Mucosa of gallbladder (tissue), 1 donor: ENCODE data around the gene NUP62. TPM values are rescaled to one million over a fixed set of nuclear protein-coding genes. Genes with fewer than 3 reads are reported as not detected.
A peak's percentile ranks its signal among the peaks of the same experiment; 100 is the strongest.

Source experiments
- DNase-seq: peaks from one replicate; pipeline ENCODE4 v3.0.0-alpha.2; 2020; ENCODE audit warnings: low spot score
- total RNA-seq: library from RNA; stranded (reverse); gene quantifications from one replicate; pipeline ENCODE4 v1.2.1, GENCODE V29; 2021
- donor health status: DM: no; HTN: no; CAD: no.

The NUP62 gene
- total RNA-seq, 1 donor from 2014 or later = 45.9 TPM

DNA sequence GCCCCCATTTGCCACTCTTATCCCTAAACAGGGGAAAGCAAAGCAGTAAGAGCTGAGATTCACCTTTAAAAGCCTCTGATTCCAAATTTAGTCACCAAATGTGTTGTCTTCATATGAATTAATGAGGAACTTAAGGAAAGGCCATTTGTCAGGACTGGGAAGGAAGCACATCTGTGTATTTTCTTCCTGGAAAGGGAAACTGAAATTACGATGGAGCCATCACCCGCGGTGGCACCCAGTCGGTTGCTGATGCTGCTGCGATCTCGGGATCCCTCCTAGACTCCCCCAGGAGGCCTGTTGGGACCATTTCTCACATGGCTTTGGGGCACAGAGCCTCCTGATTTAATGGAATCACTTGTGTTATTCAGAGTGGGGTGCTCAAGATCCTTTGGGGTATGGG lies 25.2 kb downstream of the NUP62 start:
- no peak for DNase-seq

DNA sequence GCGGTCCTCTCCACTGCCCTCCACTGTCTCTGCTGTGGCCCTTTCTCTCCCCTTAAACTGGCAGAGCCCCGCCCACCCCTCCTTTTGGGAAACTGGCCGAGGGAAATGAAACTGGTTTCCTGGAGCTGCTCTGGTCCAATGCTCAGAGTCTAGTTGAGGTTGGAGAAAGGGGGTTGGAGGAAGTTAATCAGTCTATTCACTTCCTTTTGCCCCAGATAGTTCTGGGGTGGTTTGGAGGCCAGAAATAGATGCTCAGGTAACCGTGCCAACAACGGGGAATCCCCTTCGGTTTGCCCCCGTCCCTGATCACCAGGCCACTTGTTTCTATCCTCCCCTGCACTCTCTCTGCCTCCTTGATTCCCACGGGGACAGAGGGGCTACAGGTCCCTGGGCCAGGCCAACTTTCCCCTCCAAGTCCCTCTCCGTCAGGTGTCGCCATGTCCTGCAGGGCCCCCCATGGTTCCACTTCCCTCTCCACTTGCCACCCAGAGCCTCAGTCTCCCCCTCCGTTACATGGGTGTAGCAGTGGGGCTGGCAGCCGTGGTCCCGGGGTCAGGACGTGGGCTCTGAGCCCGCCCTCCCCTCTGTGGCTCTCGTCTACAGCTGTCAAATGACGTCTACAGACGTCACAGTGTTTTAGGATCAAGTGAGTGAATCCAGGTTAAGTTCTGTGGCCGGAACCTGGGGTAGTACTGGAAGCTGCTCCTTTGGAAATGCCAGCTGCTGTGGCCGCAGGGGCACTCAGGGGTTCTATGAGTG lies 32.3 kb downstream of the NUP62 start, which contains the start of gene IL4I1:
Gene IL4I1 (minus strand): TSS at position 25 of the 759 bp plus-strand sequence. CDS start 727 bp downstream, outside the sequence.
- no peak for DNase-seq

DNA sequence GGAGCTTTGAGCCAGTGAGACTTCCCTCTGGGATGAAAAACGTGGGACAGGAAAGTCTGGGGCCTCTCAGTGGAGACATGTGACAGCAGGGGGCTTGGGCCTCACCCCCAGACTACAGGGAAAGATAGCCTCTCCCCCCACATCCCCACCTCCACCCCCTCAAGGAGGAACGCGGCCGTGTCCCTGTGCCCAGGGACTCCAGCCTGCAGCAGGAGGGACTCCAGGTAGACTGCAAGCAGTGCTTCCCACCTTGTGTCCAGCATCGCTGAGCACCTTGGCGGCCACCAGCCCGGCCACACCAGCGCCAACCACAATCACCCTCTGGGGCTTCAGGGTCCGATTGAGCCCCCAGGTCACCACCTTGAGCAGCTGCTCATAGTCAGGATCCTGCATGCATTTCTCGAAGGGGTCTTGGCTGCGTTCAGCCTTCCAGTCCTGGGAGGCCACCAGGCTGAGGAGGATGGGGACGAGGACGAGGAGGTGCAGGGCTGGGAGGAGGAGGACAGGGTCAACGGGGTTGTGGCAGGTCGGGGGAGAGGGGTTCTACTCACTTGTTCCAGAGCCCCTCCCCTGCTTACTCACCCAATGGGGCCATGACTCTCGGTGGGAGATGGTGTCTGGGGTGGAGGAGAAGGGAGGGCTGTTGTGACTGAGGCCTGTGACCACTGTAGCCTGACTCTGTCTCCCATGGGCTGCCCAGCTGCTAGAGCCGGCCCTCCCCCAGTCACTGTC lies 33.6 kb downstream of the NUP62 start:
- DNase-seq = no peak

DNA sequence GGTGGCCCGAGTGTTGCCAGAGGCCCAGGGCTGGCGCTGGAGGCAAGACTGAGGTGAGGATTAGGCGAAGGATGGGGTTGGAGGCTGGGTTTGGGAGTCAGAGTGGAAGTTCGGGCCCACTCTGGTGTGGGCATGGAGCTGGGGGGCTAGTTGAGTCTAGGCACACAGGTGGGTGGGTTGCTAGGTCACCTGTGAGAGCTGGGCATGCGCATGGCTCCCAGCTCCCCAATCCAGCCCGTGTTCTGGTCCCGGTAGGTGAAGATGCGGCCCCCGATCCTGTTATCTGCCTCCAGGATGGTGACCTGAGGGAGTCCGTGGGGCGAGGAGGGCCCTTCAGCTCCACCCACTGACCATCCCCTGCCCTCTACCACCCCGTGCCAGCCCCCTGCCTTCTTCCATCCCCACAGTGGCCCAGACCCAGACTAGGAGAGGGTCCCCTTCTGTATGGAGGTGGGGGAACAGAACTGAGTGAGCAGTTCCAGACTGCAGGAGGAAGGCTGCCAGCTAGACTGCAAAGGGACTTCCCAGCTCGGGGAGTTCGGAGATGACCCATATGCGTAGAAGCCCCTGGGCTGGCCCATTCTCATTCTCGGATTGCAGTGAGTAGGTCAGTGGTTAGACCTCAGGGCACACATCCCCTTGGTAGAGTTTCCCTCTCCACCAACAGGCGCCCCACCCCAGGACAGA lies 34.3 kb downstream of the NUP62 start:
- no peak for DNase-seq

DNA sequence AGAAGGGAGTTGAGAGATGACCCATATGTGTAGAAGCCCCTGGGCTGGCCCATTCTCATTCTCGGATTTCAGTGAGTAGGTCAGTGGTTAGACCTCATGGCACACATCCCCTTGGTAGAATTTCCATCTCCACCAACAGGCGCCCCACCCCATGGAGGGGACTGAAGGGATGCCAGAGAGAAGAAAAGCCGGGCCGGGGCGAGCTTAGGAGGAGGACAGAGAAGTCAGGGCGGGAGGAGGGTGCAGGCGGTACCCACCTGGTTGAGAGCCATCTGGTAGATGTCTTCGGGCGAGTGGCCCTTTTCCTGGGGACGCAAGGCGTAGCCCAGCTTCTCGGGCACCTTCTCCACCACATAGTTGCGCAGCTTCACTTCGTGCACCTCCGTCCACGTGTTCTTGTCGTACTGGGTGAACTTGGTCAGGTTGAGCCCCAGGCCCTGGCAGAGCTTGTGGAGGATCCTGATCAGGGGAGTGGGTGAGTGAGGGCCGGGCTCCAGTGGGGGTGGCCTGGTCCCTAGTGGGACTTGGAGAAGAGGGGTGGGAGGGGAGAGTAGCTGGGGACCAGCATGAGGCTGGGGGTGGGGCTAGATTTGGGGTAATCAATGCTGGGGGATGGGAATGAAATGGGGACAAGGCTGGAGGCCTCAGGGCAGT lies 35.2 kb downstream of the NUP62 start:
- DNase-seq = no peak

DNA sequence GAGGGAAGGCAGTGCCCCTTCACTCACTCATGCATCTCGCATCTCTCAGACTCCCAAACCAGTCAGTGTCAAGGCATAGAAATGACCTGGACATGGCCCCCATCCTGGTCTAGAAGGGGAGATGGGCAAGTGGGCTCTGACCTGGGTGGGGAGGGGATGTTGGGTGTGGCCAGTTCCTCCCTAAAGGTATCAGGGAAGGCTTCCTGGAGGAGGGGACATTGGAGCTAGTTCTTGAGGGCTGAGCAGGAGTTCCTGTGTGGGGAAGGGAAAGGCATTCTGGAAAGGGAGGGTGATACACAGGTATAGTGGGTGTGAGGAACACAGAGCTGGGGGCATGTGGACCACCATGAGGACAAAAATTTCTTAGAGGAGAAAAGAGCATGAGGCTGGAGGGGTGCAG lies 36.6 kb downstream of the NUP62 start:
- no peak for DNase-seq

DNA sequence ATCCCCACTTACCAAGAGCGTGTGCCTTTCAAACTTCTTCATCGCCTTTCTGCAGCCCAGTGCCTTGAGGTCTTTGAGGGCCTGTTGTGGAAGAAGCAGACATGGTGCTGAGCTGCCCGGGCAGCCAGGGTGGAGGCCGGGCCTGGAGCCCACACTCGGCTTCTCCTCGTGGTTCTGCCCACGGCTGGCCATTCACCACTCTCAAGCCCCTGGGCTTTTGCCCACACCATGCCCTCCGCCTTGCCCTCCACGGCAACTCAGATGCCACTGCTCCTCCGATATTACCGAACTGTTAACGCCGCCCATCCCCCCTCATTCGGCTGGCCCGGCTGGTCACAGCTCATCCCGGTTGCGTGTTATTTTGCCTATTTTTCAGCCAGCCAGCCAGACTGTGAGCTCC lies 37.9 kb downstream of the NUP62 start:
- no peak for DNase-seq

DNA sequence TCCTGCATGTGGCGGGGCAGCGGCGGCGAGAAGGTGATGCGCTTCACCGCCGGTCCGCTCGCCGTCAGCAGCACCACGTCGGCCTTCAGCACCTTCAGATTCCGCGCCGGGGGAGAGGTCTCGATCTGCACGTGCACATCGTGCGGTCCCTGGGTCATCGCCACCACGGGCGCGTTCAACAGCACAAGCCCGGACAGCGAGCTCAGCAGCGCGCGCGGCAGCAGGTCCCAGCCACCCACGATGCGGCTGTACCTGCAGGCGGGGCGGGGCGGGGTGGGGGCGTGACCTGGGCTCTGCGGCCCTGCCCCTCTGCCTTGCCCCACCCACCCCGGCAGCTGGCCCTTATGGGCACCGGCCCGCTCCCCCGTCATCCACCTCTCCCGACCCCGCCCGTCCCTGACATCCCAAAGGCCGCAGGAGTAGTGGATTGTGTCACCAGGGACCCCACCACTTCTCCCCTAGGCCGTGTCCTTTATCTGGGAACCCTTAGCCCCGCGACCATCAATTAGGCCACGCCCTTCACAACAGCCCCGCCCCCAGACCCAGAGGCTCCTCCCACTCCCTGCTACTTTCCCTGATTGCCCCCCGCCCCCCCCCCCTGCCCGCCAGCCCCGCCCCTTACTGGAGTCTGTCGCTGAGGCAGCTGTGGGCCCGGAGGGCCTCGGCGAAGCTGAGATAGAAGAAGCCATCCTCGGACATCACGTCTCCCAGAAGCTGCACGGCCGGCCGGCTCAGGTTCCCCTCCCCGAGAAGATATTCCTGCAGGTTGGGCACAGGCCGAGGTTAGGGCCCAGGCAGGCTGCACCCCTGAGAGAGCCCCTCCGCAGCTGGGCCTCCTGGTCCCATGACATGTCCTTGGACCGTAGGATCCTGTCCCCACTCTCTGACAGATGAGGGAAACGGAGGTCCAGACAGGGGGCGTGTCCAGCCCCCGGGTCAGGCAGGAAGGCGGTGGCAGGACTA lies 38.7 kb downstream of the NUP62 start:
- no peak for DNase-seq

DNA sequence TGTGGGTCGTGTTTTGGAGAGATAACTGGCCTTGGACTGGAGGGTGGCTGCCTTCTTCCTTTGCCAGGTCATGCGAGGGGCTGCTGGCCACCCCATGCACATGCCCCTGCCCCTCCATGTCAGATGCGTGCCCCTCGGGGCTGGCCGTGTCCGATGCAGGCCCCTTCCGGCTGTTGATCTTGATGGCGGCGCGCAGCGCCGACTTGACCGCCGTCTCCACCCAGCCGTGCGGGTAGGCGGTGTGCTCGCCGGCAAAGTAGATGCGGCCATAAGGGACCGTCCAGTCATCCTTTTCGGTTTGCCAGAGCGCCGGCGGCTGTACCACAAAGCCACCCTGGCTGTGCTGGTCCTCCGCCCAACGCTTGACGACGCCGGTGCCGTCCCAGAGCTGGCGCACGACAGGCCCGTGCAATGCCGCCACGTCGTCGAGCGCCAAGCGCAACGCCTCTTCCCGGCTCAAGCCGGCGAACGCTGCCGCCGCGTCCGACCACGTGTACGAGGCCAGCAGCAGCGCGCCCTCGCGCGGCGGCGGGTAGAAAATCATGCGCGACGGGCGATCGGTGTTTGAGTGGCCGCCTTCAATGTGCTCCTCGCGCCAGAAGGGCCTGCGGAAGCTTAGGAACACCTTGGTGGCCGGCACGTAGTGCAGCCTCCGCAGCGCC lies 39.5 kb downstream of the NUP62 start:
- peak; percentile 75 for DNase-seq

DNA sequence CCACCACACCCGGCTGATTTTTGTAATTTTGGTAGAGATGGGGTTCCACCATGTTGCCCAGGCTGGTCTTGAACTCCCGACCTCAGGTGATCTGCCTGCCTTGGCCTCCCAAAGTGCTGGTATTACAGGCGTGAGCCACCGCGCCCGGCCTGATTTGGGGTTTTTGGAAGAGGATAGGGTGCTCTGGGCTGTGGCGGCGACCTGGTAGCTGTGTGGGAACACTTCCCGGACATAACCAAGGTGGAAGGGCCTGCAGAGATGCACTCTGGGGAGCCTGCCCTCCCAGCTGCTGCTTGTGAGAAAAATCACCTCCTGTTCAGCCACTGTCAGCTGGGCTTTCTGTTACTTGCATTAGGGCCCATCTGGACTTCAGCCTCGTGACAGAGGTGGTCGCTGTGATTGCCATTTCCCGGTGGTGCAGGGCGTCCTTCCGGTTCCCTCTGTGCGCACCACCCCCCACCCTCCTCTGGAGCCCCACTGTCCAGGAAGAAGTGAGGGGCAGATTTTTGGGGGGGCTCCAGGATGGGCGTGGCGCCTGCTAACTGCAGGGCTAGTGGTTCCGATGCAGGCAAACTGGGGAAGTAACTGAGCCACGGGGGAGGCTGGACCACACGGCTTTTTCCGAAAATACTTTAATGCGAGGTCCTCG lies 40.1 kb downstream of the NUP62 start:
- no peak for DNase-seq

DNA sequence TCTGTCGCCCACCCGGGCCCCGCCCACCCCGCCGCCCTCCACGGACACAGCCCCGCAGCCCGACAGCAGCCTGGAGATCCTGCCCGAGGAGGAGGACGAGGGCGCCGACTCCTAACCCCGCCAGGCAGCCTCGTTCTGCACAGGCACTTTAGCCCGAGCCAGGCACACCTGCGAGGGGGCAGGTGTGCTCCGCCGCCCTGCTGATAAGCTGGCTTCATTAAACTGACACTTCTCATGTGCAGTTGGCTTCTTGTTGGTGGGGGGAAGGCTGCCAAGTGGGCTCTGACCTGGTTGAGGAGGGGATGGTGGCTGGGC lies 40.8 kb downstream of the NUP62 start:
- no peak for DNase-seq

DNA sequence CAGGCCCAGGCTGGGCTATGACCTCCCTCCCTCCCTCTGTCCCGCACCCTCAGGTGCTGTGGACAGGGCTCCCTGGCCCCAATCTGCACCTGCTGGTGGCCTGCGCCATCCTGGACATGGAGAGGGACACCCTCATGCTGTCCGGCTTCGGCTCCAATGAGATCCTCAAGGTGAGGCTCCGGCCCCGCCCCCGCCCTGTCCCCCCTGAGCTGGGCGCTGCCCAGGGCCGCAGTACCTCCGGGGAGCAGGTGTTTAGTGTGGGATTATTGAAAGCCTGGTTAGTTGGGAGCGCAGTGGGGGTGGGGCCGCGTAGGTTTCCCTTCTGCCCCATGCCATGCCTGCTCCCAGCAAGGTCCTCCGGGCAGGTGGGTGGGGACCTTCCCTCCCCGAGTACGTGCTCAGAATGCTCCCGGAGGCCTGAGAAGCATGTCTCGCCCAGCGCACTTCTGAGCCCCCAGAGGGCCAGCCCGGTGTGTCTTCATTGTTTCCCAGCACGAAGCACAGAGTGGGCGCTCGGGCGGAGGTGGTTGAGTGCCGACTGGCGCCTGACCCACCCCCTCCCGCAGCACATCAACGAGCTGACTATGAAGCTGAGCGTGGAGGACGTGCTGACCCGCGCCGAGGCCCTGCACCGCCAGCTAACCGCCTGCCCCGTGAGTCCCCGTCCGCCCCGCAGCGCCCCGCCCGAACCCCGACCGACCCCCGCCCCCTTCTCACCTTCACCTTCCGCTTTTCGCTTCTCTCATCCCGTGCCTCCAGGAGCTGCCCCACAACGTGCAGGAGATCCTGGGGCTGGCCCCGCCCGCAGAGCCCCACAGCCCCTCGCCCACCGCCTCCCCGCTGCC lies 41.4 kb downstream of the NUP62 start:
- no peak for DNase-seq

DNA sequence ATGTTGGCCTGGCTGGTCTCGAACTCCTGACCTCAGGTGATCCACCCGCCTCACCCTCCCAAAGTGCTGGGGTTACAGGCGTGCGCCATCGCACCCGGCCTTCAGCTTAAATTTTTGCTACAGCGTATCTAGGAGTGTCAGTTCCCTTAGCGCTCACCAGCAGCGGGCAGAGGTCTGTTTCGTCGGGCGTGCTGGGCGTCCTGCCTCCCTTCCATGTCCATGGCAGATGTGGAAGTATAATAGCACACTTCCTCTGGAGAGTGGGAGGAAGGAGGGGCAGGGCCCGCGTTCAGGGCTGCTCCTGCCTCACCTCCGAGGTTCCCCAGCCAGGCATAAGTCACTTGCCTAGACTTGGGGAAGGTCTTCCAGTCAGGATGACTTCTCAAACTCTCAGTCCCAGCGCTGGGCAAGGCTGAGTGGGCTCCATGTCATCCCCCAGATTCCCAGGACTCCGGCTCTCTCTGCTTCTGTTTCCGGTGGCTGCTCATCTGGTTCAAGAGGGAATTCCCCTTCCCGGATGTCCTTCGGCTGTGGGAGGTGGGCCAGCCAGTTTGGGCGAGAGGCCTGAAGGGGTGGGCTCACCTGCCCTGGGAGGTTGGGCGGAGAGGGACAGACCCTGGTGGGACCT lies 42.2 kb downstream of the NUP62 start:
- no peak for DNase-seq

DNA sequence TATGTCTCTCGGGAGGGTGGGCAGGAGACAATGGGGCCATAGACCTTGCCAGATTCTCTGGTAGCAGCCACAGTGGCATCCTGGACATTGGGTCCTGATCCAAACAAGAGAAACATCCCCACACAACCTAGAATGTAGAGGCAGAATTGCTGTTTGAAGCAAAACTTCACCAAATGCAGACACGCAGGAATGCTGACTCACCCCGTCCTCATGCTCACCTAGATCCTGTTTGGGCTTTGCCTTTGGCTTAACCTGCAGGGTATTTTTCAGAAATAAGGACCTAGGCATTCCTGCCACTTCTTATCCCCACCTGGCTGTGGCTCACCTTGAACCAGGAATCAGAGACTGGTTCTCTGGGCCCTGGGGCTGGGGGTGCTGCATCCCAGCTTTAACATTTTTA lies 44.5 kb downstream of the NUP62 start:
- DNase-seq = no peak

DNA sequence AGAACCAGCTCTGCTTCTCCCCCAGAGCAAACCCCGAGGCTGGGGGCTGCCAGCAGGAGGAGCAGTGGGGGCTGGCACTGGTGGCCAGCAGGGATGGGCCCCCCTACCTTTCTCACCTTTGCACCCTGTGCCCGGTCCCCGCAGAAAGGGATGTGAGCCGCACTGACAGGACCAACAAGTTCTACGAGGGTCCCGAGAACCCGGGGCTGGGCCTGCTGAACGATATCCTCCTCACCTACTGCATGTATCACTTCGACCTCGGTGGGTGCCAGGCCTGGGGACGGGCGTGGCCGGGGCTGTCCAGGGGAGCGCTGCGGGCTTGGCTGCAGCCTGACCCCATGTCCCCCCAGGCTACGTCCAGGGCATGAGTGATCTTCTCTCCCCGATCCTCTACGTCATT lies 45.2 kb downstream of the NUP62 start:
- DNase-seq = no peak

DNA sequence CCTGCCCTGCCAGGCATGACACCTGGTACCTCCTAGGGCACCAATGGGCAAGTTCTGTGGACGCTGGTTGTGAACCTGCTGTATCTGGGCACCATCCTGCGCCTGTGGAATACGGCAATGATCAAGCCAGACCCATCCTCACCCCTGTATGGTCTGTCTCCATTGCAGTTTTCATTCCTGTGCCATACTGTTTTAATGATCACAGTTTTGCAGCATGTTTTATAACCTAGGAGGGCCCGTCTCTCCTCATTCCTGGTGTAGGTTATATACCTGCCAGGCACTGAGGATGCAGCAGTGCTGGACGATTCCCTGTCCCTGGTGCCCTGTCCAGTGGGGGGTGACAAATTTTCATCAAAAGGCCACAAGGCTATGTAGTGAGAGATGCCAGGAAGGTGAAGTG lies 46.2 kb downstream of the NUP62 start:
- DNase-seq = no peak

DNA sequence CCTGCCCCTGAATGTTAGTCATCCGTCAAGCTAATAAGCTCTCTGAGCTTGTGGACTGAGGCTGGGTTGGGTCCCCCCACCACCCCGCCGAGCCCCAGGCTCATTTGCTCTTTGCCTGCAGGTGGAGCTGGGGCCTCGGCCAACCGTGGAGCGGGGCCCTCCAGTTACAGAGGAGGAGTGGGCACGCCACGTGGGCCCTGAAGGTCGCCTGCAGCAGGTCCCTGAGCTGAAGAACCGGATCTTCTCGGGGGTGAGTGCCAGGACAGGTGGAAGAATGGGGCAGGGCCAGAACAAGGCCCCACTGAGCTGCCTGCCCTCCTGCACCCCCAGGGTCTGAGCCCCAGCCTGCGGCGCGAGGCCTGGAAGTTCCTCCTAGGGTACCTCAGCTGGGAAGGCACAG lies 46.7 kb downstream of the NUP62 start:
- DNase-seq = no peak

DNA sequence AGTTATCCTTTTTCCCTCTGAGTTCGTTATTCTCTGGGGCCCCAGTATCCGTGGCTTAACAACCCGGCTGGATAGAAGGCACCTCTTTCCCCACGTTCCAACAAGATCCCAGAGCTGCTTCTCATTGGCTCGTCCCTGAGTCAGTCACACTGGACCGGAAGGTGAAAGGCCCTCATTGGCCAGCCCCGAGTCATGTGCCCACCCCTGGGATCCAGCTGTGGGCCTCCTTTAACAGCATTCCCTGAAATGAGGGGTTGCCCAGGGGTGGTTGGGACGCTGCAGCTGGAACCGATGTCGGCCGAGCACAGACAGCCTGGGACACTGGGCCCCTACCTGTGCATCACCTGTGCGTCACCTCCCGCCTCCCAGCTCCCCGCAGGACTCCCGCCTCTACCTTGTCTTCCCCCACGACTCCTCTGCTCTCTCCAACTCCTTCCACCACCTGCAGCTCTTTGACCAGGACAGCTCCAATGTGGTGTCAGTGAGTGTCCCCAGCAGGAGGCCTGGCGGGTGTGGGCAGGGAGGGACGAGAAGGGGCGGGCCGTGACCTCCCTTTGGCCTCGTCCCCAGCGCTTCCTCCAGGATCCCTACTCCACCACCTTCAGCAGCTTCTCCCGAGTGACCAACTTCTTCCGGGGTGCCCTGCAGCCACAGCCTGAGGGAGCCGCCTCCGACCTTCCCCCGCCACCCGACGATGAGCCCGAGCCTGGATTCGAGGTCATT lies 47.5 kb downstream of the NUP62 start:
- DNase-seq = no peak
